WTC11 (cell line): ENCODE results near the gene TRAF2. TPM values are rescaled to one million over a fixed set of nuclear protein-coding genes. Genes with fewer than 3 reads are reported as not detected.
A peak's percentile ranks its signal among the peaks of the same experiment; 100 is the strongest.

Experiments used
- ATAC-seq: fragments of 200-7000 bp; cut with Tn5 transposase; 2 replicates; pipeline ENCODE4 v1.10.0; 2021; ENCODE audit warnings: mild to moderate bottlenecking, moderate library complexity
- CTCF ChIA-PET: fragments of 300-600 bp; sonication (Branson Sonifier 250); formaldehyde crosslinking; loops from one replicate; lab custom pipeline; 2021; ENCODE audit warnings: antibody characterized with exemption; lab: Charles Lee
- POLR2A ChIA-PET: fragments of 350-600 bp; sonication (Branson Sonifier 250); formaldehyde crosslinking; loops from one replicate; lab custom pipeline; 2021; ENCODE audit warnings: antibody characterized with exemption; lab: Charles Lee
- DNase-seq: peaks from one replicate; pipeline ENCODE4 v3.0.0; 2021; ENCODE audit warnings: low spot score
- H3K27ac Mint-ChIP-seq: 2 replicates; pipeline ENCODE4 v1.8.0; 2021; ENCODE audit warnings: mixed read lengths
- H3K27me3 Mint-ChIP-seq: 2 replicates; pipeline ENCODE4 v1.8.0; 2021; ENCODE audit warnings: low read depth, mild to moderate bottlenecking, moderate library complexity, mixed read lengths
- H3K36me3 Mint-ChIP-seq: 2 replicates; pipeline ENCODE4 v1.8.0; 2021; ENCODE audit warnings: mixed read lengths
- H3K4me1 Mint-ChIP-seq: 2 replicates; pipeline ENCODE4 v1.8.0; 2022; ENCODE audit warnings: mixed read lengths
- H3K4me3 Mint-ChIP-seq: 2 replicates; pipeline ENCODE4 v1.8.0; 2021; ENCODE audit warnings: mild to moderate bottlenecking, moderate library complexity, mixed read lengths
- H3K9me3 Mint-ChIP-seq: 2 replicates; pipeline ENCODE4 v1.8.0; 2021; ENCODE audit warnings: mixed read lengths
- ATF2 ChIP-seq: sonication (generic); formaldehyde crosslinking; IDR thresholded peaks from 2 replicates; pipeline ENCODE4 v1.8.1; 2022; ENCODE audit warnings: low read depth, missing genetic modification reagents, borderline replicate concordance
- CBFB ChIP-seq: sonication (generic); formaldehyde crosslinking; IDR thresholded peaks from 2 replicates; pipeline ENCODE4 v1.8.1; 2022; ENCODE audit warnings: mild to moderate bottlenecking, low read depth, missing genetic modification reagents
- CREM ChIP-seq: sonication (generic); formaldehyde crosslinking; IDR thresholded peaks from 2 replicates; pipeline ENCODE4 v1.8.1; 2022; ENCODE audit warnings: mild to moderate bottlenecking, missing genetic modification reagents, moderate library complexity
- GTF2I ChIP-seq: fragments of 250-450 bp; sonication (Bioruptor Pico); conservative IDR thresholded peaks from 2 replicates; pipeline ENCODE4 v1.4.0; 2021; ENCODE audit warnings: mild to moderate bottlenecking
- HMGA2 ChIP-seq: fragments of 250-450 bp; sonication (Bioruptor Pico); IDR thresholded peaks from 2 replicates; pipeline ENCODE4 v1.4.0; 2021; ENCODE audit warnings: mild to moderate bottlenecking, moderate library complexity
- MYBL2 ChIP-seq: sonication (generic); formaldehyde crosslinking; IDR thresholded peaks from 2 replicates; pipeline ENCODE4 v1.8.1; 2023; ENCODE audit warnings: mild to moderate bottlenecking, moderate library complexity, missing genetic modification reagents
- USF2 ChIP-seq: sonication (generic); formaldehyde crosslinking; IDR thresholded peaks from 2 replicates; pipeline ENCODE4 v1.8.1; 2023; ENCODE audit warnings: mild to moderate bottlenecking, missing genetic modification reagents, moderate library complexity
- ZNF317 ChIP-seq: sonication (generic); formaldehyde crosslinking; IDR thresholded peaks from 2 replicates; pipeline ENCODE4 v1.8.1; 2023; ENCODE audit warnings: low read depth, mild to moderate bottlenecking, moderate library complexity, missing genetic modification reagents, borderline replicate concordance
- total RNA-seq: library from RNA; stranded (reverse); gene quantifications from 3 replicates; pipeline ENCODE4 v1.2.3, GENCODE V29; 2021
- TF ChIP-seq, protein P1 (sequence below): sonication (generic); formaldehyde crosslinking; IDR thresholded peaks from 2 replicates; pipeline ENCODE4 v1.8.0; 2022; ENCODE audit warnings: mild to moderate bottlenecking, missing genetic modification reagents
- TF ChIP-seq, protein P2 (sequence below): sonication (generic); formaldehyde crosslinking; IDR thresholded peaks from 2 replicates; pipeline ENCODE4 v1.8.1; 2023; ENCODE audit warnings: mild to moderate bottlenecking, moderate library complexity, missing genetic modification reagents
- TF ChIP-seq, protein P3 (sequence below): fragments of 200-600 bp; IDR thresholded peaks from 2 replicates; pipeline ENCODE4 v1.8.0; 2022; ENCODE audit warnings: antibody characterized with exemption

Gene TRAF2
- total RNA-seq, 1 experiment from 2014 or later = 55.0 TPM

- TF ChIP-seq, protein P1, sequence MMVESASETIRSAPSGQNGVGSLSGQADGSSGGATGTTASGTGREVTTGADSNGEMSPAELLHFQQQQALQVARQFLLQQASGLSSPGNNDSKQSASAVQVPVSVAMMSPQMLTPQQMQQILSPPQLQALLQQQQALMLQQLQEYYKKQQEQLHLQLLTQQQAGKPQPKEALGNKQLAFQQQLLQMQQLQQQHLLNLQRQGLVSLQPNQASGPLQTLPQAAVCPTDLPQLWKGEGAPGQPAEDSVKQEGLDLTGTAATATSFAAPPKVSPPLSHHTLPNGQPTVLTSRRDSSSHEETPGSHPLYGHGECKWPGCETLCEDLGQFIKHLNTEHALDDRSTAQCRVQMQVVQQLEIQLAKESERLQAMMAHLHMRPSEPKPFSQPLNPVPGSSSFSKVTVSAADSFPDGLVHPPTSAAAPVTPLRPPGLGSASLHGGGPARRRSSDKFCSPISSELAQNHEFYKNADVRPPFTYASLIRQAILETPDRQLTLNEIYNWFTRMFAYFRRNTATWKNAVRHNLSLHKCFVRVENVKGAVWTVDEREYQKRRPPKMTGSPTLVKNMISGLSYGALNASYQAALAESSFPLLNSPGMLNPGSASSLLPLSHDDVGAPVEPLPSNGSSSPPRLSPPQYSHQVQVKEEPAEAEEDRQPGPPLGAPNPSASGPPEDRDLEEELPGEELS (CRISPR knock-in tag) = no peak
- TF ChIP-seq ATF2 (CRISPR knock-in tag) = no peak
Measured at GRCh38 chr9:136973618-136974617, 87.6 kb downstream of the TRAF2 start (continued).

- TF ChIP-seq CREM (CRISPR knock-in tag) (no peak), MYBL2 (CRISPR knock-in tag) (no peak), HMGA2 (CRISPR knock-in tag) (no peak), ATF2 (CRISPR knock-in tag) (no peak), CBFB (CRISPR knock-in tag) (no peak), ZNF317 (CRISPR knock-in tag) (no peak)
- H3K4me3 Mint-ChIP-seq = no peak overlapping the region
- ChIA-PET POLR2A (no interaction called here), CTCF (interaction anchor here (0.5 to 6.2 kb wide), 27 partner anchors 9 to 612 kb away, joined by 3 to 117 read pairs (median 4); partner anchors contain the start of genes ABCA2, CLIC3, FBXW5 and FUT7)
- peaks cover 3% of the 10 kb centered on the region; the same call in 1 of the 2 replicates for H3K4me1 Mint-ChIP-seq
- H3K9me3 Mint-ChIP-seq = no peaks in the 10 kb centered on the region
- no peaks in the 10 kb centered on the region for H3K36me3 Mint-ChIP-seq
- H3K27ac Mint-ChIP-seq = no peak overlapping the region
- ATAC-seq = no peak
- no peak for DNase-seq
- peaks cover 3% of the 10 kb centered on the region; the same call in 1 of the 2 replicates for H3K27me3 Mint-ChIP-seq
Measured at GRCh38 chr9:136974817-136975535, 88.7 kb downstream of the TRAF2 start.

GRCh38 chr9:136975644-136976043, 89.3 kb downstream of the TRAF2 start:
- Mint-ChIP-seq H3K9me3 (no peaks in the 10 kb centered on the region), H3K4me3 (no peak overlapping the region), H3K4me1 (peaks cover 3% of the 10 kb centered on the region; the same call in 1 of the 2 replicates), H3K36me3 (no peaks in the 10 kb centered on the region), H3K27ac (no peak overlapping the region), H3K27me3 (peaks cover 3% of the 10 kb centered on the region; the same call in 1 of the 2 replicates)
- ChIA-PET CTCF (interaction anchor here (0.5 to 6.2 kb wide), 29 partner anchors 9 to 613 kb away, joined by 3 to 117 read pairs (median 4); partner anchors contain the start of genes ABCA2, CLIC3, FBXW5 and FUT7), POLR2A (no interaction called here)
- ATAC-seq (peak; percentile 21), DNase-seq (peak; percentile 89)
- TF ChIP-seq, protein P2, sequence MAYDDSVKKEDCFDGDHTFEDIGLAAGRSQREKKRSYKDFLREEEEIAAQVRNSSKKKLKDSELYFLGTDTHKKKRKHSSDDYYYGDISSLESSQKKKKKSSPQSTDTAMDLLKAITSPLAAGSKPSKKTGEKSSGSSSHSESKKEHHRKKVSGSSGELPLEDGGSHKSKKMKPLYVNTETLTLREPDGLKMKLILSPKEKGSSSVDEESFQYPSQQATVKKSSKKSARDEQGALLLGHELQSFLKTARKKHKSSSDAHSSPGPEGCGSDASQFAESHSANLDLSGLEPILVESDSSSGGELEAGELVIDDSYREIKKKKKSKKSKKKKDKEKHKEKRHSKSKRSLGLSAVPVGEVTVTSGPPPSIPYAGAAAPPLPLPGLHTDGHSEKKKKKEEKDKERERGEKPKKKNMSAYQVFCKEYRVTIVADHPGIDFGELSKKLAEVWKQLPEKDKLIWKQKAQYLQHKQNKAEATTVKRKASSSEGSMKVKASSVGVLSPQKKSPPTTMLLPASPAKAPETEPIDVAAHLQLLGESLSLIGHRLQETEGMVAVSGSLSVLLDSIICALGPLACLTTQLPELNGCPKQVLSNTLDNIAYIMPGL = 0 out of 2 replicates have a peak, but pooled peaks have one; percentile 58
- no peak for TF ChIP-seq GTF2I
- TF ChIP-seq USF2 (CRISPR knock-in tag) = peak; percentile 42; the same call in 1 of the 2 replicates
- TF ChIP-seq, protein P3, sequence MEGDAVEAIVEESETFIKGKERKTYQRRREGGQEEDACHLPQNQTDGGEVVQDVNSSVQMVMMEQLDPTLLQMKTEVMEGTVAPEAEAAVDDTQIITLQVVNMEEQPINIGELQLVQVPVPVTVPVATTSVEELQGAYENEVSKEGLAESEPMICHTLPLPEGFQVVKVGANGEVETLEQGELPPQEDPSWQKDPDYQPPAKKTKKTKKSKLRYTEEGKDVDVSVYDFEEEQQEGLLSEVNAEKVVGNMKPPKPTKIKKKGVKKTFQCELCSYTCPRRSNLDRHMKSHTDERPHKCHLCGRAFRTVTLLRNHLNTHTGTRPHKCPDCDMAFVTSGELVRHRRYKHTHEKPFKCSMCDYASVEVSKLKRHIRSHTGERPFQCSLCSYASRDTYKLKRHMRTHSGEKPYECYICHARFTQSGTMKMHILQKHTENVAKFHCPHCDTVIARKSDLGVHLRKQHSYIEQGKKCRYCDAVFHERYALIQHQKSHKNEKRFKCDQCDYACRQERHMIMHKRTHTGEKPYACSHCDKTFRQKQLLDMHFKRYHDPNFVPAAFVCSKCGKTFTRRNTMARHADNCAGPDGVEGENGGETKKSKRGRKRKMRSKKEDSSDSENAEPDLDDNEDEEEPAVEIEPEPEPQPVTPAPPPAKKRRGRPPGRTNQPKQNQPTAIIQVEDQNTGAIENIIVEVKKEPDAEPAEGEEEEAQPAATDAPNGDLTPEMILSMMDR = peak; percentile 46
